H1 (cell line): Measurements from ENCODE around the gene GTF2A1L. TPM values are rescaled to one million over a fixed set of nuclear protein-coding genes. Genes with fewer than 3 reads are reported as not detected.

Experiments used
- CTCF ChIA-PET: fragments of 300-600 bp; sonication (Branson Sonifier 250); formaldehyde crosslinking; loops from one replicate; lab custom pipeline; 2021; ENCODE audit not compliant: partially characterized antibody; lab: Charles Lee
- POLR2A ChIA-PET: fragments of 300-600 bp; sonication (Branson Sonifier 250); formaldehyde crosslinking; loops from one replicate; lab custom pipeline; 2021; ENCODE audit warnings: inconsistent platforms; ENCODE audit not compliant: partially characterized antibody; lab: Charles Lee
- DNase-seq, 2 experiments: peaks; one replicate each; pipeline versions ENCODE4 v3.0.0 to v3.0.0-alpha.2; 2010 to 2022; ENCODE audit warnings: low spot score in 2 of 2, low read depth in 1 of 2, mixed read lengths in 1 of 2
- FAIRE-seq: peaks from 2 replicates; lab custom pipeline; 2011; peaks lifted over from hg19 to GRCh38; lab: Jason Lieb, UNC
- H2AFZ ChIP-seq: 2 replicates; pipeline ENCODE4 v1.8.1; 2012; ENCODE audit warnings: low read length, inconsistent platforms
- H2AK5ac ChIP-seq: 2 replicates; pipeline ENCODE4 v1.6.1; 2013; ENCODE audit warnings: low read depth, low read length
- H2BK120ac ChIP-seq: replicated peaks from 2 replicates; pipeline ENCODE3; 2013; ENCODE audit warnings: low read depth, low read length, inconsistent platforms
- H2BK12ac ChIP-seq: 2 replicates; pipeline ENCODE4 v1.6.1; 2013; ENCODE audit warnings: low read depth, low read length
- H2BK15ac ChIP-seq: 2 replicates; pipeline ENCODE4 v1.6.1; 2013; ENCODE audit warnings: low read length
- H2BK20ac ChIP-seq: 2 replicates; pipeline ENCODE4 v1.6.1; 2013; ENCODE audit warnings: low read length
- H2BK5ac ChIP-seq: 2 replicates; pipeline ENCODE4 v1.6.1; 2013; ENCODE audit warnings: low read depth, low read length
- H3K14ac ChIP-seq: 2 replicates; pipeline ENCODE4 v1.6.1; 2013; ENCODE audit warnings: inconsistent platforms; ENCODE audit not compliant: insufficient read length
- H3K18ac ChIP-seq: 2 replicates; pipeline ENCODE4 v1.6.1; 2013; ENCODE audit warnings: low read length; ENCODE audit errors: extremely low read depth
- H3K23ac ChIP-seq: 2 replicates; pipeline ENCODE4 v1.6.1; 2013; ENCODE audit warnings: inconsistent platforms; ENCODE audit not compliant: insufficient read length
- H3K23me2 ChIP-seq: 2 replicates; pipeline ENCODE4 v1.6.1; 2013; ENCODE audit warnings: low read depth, low read length
- H3K27ac ChIP-seq: 2 replicates; pipeline ENCODE4 v1.6.1; 2011; ENCODE audit warnings: low read depth, low read length, inconsistent platforms
- H3K27me3 ChIP-seq, 4 experiments: replicated peaks in 1 of 4; 1 replicate in 1 of 4; 2 replicates in 3 of 4; pipeline versions ENCODE4 v1.6.1 to v1.8.1; 2011 to 2013; ENCODE audit warnings: low read length in 3 of 4, mild to moderate bottlenecking in 3 of 4, inconsistent platforms in 2 of 4, mixed read lengths in 2 of 4, moderate library complexity in 1 of 4; ENCODE audit not compliant: control insufficient read depth in 3 of 4, insufficient read depth in 3 of 4; ENCODE audit errors: extremely low read depth in 1 of 4
- H3K36me3 ChIP-seq, 4 experiments: 2 replicates each; pipeline versions ENCODE4 v1.6.1 to v1.8.1; 2011 to 2013; ENCODE audit warnings: mild to moderate bottlenecking in 4 of 4, low read length in 3 of 4, moderate library complexity in 2 of 4, control low read depth in 1 of 4, inconsistent platforms in 1 of 4; ENCODE audit not compliant: insufficient read depth in 4 of 4, control insufficient read depth in 2 of 4
- H3K4ac ChIP-seq: replicated peaks from 2 replicates; pipeline ENCODE3; 2013; ENCODE audit warnings: low read length, low read depth, mixed read lengths, inconsistent platforms; ENCODE audit not compliant: insufficient read length
- H3K4me1 ChIP-seq, 4 experiments: replicated peaks in 1 of 4; 1 replicate in 1 of 4; 2 replicates in 3 of 4; pipeline versions ENCODE4 v1.6.1 to v1.8.1; 2011 to 2013; ENCODE audit warnings: low read length in 3 of 4, inconsistent platforms in 2 of 4, mixed read lengths in 1 of 4; ENCODE audit not compliant: insufficient read depth in 4 of 4, control insufficient read depth in 3 of 4
- H3K4me2 ChIP-seq, 2 experiments: 2 replicates each; pipeline versions ENCODE4 v1.6.1 to v1.8.1; 2011 to 2013; ENCODE audit warnings: low read depth in 2 of 2, low read length in 2 of 2, control low read depth in 1 of 2, inconsistent platforms in 1 of 2, mild to moderate bottlenecking in 1 of 2; ENCODE audit not compliant: insufficient read depth in 1 of 2
- H3K4me3 ChIP-seq, 4 experiments: fragments of 200-600, 300-600 bp in 1 of 4; sonication (generic), shearing (Covaris generic), sonication (Bioruptor Twin) in 1 of 4; 2 replicates each; pipeline versions ENCODE4 v1.5.1 to v1.8.1; 2011 to 2016; ENCODE audit warnings: low read length in 4 of 4, low read depth in 3 of 4, control low read depth in 2 of 4, inconsistent platforms in 2 of 4, mild to moderate bottlenecking in 2 of 4, mixed read lengths in 1 of 4, moderate library complexity in 1 of 4; ENCODE audit not compliant: insufficient read depth in 2 of 4; ENCODE audit errors: extremely low read depth in 1 of 4
- H3K56ac ChIP-seq: replicated peaks from 2 replicates; pipeline ENCODE3; 2013; ENCODE audit warnings: low read depth, mild to moderate bottlenecking, mixed read lengths, low read length, inconsistent platforms; ENCODE audit not compliant: insufficient read length
- H3K79me1 ChIP-seq: 2 replicates; pipeline ENCODE4 v1.6.1; 2013; ENCODE audit warnings: low read depth, low read length, control low read depth
- H3K79me2 ChIP-seq, 2 experiments: 2 replicates each; pipeline versions ENCODE4 v1.6.1 to v1.8.1; 2012 to 2013; ENCODE audit warnings: low read length in 2 of 2, mild to moderate bottlenecking in 2 of 2, inconsistent platforms in 1 of 2; ENCODE audit not compliant: insufficient read depth in 2 of 2, control insufficient read depth in 1 of 2
- H3K9ac ChIP-seq, 4 experiments: replicated peaks in 1 of 4; 1 replicate in 1 of 4; 2 replicates in 3 of 4; pipeline versions ENCODE4 v1.6.1 to v1.8.1; 2011 to 2013; ENCODE audit warnings: low read depth in 3 of 4, low read length in 3 of 4, control low read depth in 2 of 4, mild to moderate bottlenecking in 2 of 4, moderate library complexity in 2 of 4, inconsistent platforms in 1 of 4; ENCODE audit errors: extremely low read depth in 1 of 4
- H3K9me3 ChIP-seq, 2 experiments: 2 replicates each; pipeline versions ENCODE4 v1.6.1 to v1.8.1; 2012 to 2013; ENCODE audit warnings: mild to moderate bottlenecking in 2 of 2, moderate library complexity in 2 of 2, control low read depth in 1 of 2, inconsistent platforms in 1 of 2, low read depth in 1 of 2, low read length in 1 of 2, mixed read lengths in 1 of 2; ENCODE audit not compliant: insufficient read depth in 2 of 2
- H4K20me1 ChIP-seq, 2 experiments: replicated peaks in 1 of 2; 2 replicates each; pipeline versions ENCODE3 to v1.8.1; 2011 to 2013; ENCODE audit warnings: inconsistent platforms in 2 of 2, low read length in 2 of 2, mild to moderate bottlenecking in 1 of 2; ENCODE audit not compliant: insufficient read depth in 2 of 2, control insufficient read depth in 1 of 2
- H4K5ac ChIP-seq: 2 replicates; pipeline ENCODE4 v1.6.1; 2013; ENCODE audit warnings: low read length, low read depth, mixed read lengths, inconsistent platforms; ENCODE audit not compliant: insufficient read length
- H4K8ac ChIP-seq: 2 replicates; pipeline ENCODE4 v1.8.0; 2013; ENCODE audit warnings: mild to moderate bottlenecking, moderate library complexity, low read length, inconsistent platforms; ENCODE audit not compliant: insufficient read depth; ENCODE audit errors: extremely low read depth
- H4K91ac ChIP-seq: replicated peaks from 2 replicates; pipeline ENCODE3; 2013; ENCODE audit warnings: low read length, mixed read lengths, inconsistent platforms; ENCODE audit not compliant: insufficient read length
- CHD1 ChIP-seq: IDR thresholded peaks from 2 replicates; pipeline ENCODE4 v1.6.1; 2012; ENCODE audit warnings: low read depth, low read length, improper control_type of control experiment
- RBBP5 ChIP-seq: IDR thresholded peaks from 2 replicates; pipeline ENCODE4 v1.7.1; 2012; ENCODE audit warnings: low read depth, mild to moderate bottlenecking, inconsistent platforms, low read length, moderate library complexity, borderline replicate concordance
- SRF ChIP-seq: IDR thresholded peaks from 2 replicates; pipeline ENCODE4 v1.6.1; 2011; ENCODE audit warnings: mild to moderate bottlenecking, low read depth, low read length, moderate library complexity
- WGBS, 2 experiments: shearing (Covaris generic) in 1 of 2; methylation state at CpG; one replicate each; pipeline versions ENCODE4 v1.1.6 to v1.1.7; 2013 to 2015; ENCODE audit warnings: low lambda C conversion rate in 2 of 2, mixed read lengths in 2 of 2, inconsistent platforms in 1 of 2, low coverage in 1 of 2, missing lambda C conversion rate in 1 of 2; ENCODE audit not compliant: insufficient replicate concordance in 2 of 2, insufficient coverage in 1 of 2, insufficient read length in 1 of 2; ENCODE audit errors: extremely low coverage in 1 of 2, missing lambda C conversion rate in 1 of 2; 5-methylcytosine and 5-hydroxymethylcytosine counted together
- polyA plus RNA-seq, 7 experiments: library from polyadenylated mRNA; depleted of rRNA in 3 of 7; stranded (reverse) in 5 of 7; unstranded in 2 of 7; fragments of >200 nt in 5 of 7; fragments of 200-250 nt in 2 of 7; gene quantifications; 1 replicate in 5 of 7; 2 replicates in 1 of 7; 4 replicates in 1 of 7; pipeline versions ENCODE4 v1.2.1 to v1.2.3, GENCODE V29; 2011 to 2013; ENCODE audit warnings: missing spikeins in 2 of 7, mixed read lengths in 2 of 7
- total RNA-seq: library from RNA; stranded (reverse); fragmentation: NEBNext Ultra II Directional; extraction: Animal tissue kit (Norgen Biotek cat#: 25700); gene quantifications from 2 replicates; pipeline ENCODE4 v1.2.1, GENCODE V29; 2021

The GTF2A1L gene
- total and polyA plus RNA-seq, 2 of the 8 experiments (the other 6 are each of a cell fraction or from before 2014, with no cell fraction given): 0.18 TPM; not detected in 1

- Histone ChIP-seq H2BK5ac (no peak overlapping the region), H3K9me3 (no peaks in the 10 kb centered on the region), H3K23me2 (no peaks in the 10 kb centered on the region)
These were observed 91.7 kb downstream of the GTF2A1L start for GRCh38 chr2:48709096-48710034.

More at GRCh38 chr2:48709096-48710034, 91.7 kb downstream of the GTF2A1L start:
- Histone ChIP-seq H3K23ac (no peak overlapping the region), H3K4me1 (peaks cover 0 to 5% (median 0%) of the 10 kb centered on the region in 4 experiments; a peak in 1 of 7 replicates), H2AFZ (no peak overlapping the region), H2BK120ac (peak overlapping the region; percentile 12), H4K5ac (no peak overlapping the region), H3K14ac (no peak overlapping the region), H4K20me1 (no peaks in the 10 kb centered on the region), H3K79me1 (no peaks in the 10 kb centered on the region), H2BK12ac (no peak overlapping the region), H3K4ac (no peak overlapping the region), H3K27ac (no peak overlapping the region), H3K79me2 (no peaks in the 10 kb centered on the region), H3K9ac (no peak overlapping the region), H4K91ac (no peak overlapping the region), H3K4me3 (no peak overlapping the region), H2BK20ac (no peak overlapping the region), H4K8ac (no peak overlapping the region), H2AK5ac (0 out of 2 replicates have a peak overlapping the region, but pooled peaks have one; percentile 4), H3K4me2 (no peak overlapping the region), H2BK15ac (no peak overlapping the region), H3K27me3 (no peaks in the 10 kb centered on the region), H3K18ac (no peak overlapping the region), H3K36me3 (no peaks in the 10 kb centered on the region), H3K56ac (no peak overlapping the region)
- 90% methylated on average over 7 of the region's 7 CpGs; no CpG with 5 or more reads in 1 of the 2 experiments for WGBS, 2 experiments
- ChIA-PET CTCF (interaction anchor here (0.9 to 2.7 kb wide), 2 partner anchors 19 to 45 kb away, joined by 3 to 13 read pairs; no protein-coding TSS in a partner anchor), POLR2A (no interaction called here)
- no peak for TF ChIP-seq RBBP5
- no peak for TF ChIP-seq CHD1
- TF ChIP-seq SRF: no peak
- DNase-seq (no peak), FAIRE-seq (no peak)
